ENCODE measurements around the gene ATP5MK.
"Not testable (repeated sequence)": the region's sequence is repeated elsewhere in the genome, so short reads cannot be mapped to it uniquely, and the experiment has no call there.

Gene ATP5MK

DNA sequence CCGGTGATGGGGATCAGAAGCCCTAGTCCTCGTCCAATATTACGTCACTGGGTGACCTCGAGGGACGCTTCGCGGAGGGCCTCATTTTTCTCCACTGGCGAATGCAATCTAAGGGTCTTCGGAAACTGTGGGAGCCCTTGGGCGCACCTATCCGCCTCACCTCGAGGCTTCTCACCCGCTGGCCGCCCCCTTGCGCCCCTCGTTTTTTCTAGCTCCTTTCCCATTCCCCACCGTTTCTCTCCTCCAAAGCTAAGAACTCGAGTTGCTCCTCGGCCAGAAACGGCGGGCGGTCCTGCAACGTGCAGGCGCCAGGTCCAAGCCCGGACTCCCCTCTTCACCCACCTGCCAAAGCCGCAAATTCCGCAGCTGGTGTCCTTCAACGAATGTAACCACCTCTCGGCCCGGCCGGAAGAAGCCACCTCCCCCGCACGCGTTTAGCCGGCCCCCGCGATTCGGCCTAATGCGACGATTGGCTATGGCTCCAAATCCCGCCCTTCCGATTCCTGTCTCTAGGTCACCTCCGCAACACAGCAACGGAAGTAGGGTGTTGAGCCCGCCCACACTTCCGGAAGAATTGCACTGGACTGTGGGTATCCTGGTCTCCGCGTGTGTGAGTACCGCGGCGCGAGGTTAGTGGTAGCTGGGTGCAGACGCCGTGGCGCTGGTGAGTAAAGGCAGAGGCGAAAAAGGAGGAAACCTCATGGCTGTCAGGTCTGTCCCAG is at the start of gene ATP5MK, which contains the start of gene PDCD11:
Gene ATP5MK (minus strand): TSS at position 409 of the 722 bp plus-strand sequence. CDS start 4,018 bp downstream, outside the sequence.
Gene PDCD11 (plus strand): TSS at position 560 of the 722 bp plus-strand sequence. CDS start 1,801 bp downstream, outside the sequence.
- DNase-seq = peak; percentile 91

DNA sequence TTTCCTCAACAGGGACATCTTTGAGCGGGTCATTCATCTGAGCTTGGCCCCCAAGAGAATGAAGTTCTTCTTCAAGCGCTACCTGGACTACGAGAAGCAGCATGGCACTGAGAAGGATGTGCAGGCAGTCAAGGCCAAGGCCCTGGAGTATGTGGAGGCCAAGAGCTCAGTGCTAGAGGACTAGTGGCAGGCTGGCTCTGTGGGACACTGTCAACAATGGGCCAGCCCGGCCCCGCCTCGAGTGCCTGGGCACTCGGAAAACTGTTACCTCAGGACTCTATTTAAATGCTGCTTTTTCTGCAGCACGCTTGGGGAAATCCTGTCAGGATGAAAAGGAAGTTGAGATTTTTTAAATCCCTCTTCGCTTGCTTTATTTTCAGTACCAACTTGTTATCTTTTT is 49.1 kb upstream of the ATP5MK start:
- DNase-seq = no peak

DNA sequence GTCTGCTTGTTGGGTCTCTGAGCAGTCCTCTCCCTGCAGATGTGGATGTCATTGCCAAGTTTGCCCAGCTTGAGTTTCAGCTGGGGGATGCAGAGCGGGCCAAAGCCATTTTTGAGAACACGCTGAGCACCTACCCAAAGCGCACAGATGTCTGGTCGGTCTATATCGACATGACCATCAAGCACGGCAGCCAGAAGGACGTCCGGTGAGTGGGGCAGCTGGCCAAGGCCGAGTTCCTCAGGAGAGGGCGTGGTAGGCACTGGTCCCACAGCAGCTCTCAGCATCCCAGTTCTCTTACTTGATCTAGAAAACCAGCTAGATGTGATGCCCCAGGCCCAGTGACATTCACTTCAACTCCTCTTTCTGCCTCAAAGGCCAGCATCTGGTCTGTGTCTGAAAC is 48.2 kb upstream of the ATP5MK start:
- no peak for DNase-seq

GRCh38 chr10:103443475-103444185 is 47.4 kb upstream of the ATP5MK start:
- no peak for DNase-seq

- no peak for DNase-seq
Measured at GRCh38 chr10:103442031-103442461, 45.8 kb upstream of the ATP5MK start.

GRCh38 chr10:103441611-103442010 is 45.3 kb upstream of the ATP5MK start:
- DNase-seq = no peak

DNA sequence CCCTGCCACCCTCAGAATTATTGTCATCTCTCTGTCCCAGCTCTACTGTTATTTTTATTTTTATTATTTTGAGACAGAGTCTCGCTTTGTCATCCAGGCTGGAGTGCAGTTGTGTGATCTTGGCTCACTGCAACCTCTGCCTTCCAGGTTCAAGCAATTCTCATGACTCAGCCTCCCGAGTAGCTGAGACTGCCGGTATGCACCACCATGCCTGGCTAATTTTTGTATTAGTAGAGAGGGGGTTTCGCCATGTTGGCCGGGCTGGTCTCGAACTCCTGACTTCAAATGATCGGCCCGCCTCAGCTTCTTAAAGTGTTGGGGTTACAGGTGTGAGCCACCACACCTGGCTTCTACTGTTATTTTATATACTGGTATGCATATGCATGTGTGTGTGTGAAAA is 44.9 kb upstream of the ATP5MK start:
- no peak for DNase-seq

DNA sequence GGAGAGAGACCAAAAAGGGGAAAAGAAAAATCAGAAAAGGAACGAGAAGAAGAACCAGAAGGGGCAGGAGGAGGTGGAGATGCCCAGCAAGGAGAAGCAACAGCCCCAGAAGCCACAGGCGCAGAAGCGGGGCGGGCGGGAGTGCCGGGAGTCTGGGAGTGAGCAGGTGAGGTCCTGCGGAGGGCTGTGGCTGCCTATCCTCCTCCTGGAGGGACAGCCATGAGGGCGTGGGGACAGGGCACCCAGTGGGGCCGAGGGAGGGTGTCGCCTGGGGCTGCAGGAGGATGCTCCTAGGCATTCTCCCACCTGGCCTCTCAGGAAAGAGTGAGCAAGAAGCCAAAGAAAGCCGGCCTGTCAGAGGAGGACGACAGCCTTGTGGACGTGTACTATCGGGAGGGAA is 44.1 kb upstream of the ATP5MK start:
- DNase-seq = no peak

GRCh38 chr10:103439776-103440175 is 43.5 kb upstream of the ATP5MK start:
- no peak for DNase-seq

DNA sequence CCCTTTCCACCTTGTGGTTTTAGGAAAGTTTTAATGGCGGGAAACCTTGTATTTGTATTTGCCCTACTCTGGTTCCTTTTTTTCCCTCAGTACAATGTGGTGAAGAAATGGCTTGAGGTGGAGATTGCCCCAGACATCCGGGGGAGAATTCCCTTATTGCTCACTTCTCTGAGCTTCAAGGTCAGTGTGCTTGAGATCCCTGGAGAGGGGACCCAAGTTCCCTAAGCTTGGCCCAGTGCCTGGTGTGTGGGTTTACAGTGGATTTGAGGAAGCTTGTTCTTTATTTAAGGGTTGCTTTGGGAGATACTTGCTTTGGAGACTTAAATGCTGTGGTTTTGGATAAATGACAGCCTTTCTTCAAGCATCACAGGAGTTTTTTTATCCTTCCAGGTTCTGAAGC is 37.6 kb upstream of the ATP5MK start:
- DNase-seq = no peak

DNA sequence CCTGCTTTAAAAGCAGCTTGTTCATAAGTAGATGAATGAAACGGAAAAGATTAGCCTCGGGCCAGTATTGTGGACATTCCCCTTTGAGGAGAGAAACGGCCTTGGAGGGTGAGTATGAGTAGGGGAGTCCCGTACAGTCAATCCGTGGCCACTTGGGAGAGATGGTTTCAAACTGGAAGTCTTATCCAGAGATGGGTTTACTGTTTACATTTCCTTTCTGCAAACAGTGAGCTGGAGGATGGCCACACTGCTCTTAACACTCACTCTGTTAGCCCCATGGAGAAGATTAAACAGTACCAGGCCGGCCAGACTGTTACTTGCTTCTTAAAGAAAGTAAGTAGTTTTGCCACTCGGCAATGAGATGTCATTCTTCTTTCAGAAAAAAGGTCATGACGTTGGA is 35.6 kb upstream of the ATP5MK start:
- DNase-seq = no peak

DNA sequence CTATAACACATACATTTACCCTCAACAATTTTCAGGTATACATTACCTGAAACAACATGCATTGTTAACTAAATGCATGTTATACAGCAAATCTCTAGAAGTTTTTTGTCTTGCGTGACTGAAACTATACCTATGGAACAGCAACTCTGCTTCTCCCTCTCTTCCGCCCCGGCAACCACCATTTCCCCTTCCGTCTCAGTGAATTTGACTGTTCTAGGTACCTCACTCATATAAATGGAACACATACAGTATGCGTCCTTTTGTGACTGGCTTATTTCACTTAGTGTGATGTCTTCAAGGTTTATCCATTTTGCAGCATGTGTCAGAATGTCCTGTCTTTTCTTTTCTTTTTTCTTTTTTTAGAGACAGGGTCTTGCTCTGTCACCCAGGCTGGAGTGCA is 33.4 kb upstream of the ATP5MK start:
- no peak for DNase-seq

- DNase-seq = no peak
Measured at GRCh38 chr10:103428989-103429643, 32.8 kb upstream of the ATP5MK start.

- DNase-seq = no peak
Measured at GRCh38 chr10:103427866-103428265, 31.6 kb upstream of the ATP5MK start.

- no peak for DNase-seq
Measured at GRCh38 chr10:103423748-103424147, 27.5 kb upstream of the ATP5MK start.

DNA sequence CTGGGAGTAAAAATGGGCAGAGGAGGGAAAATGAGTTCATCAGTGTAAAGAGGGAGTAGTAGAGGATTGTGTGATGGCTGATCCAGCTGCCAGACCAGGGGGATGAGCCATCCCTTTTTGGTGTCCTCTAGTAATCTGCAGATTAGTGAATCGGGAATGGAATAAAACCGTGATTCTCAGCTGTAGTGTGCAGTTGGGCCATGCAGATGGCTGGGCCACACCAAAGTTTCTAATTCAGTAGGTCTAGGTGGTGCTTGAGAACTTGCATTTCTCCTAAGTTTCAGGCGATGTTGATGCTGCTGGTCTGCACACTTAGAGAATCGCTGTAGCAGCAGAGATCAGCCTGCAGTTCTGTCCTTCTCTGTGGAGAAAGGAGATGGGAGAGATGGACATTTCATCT is 22.8 kb upstream of the ATP5MK start:
- DNase-seq = no peak

DNA sequence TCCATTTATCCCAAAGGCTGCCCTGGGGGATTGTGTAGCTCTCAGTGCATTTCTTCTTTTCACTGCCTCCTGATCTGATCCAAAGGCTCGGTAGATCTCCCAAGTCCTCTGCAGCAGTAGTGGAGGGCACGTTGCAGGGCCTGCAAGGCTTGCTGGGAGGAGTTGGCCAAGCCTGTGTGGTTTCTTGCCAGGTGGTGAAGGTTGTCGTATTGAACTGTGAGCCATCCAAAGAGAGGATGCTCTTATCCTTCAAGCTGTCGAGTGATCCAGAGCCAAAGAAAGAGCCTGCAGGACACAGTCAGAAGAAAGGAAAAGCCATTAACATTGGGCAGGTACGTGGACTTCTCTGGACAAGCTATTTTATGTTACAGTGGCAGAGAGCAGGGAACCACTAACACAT is 21.3 kb upstream of the ATP5MK start:
- DNase-seq = no peak

DNA sequence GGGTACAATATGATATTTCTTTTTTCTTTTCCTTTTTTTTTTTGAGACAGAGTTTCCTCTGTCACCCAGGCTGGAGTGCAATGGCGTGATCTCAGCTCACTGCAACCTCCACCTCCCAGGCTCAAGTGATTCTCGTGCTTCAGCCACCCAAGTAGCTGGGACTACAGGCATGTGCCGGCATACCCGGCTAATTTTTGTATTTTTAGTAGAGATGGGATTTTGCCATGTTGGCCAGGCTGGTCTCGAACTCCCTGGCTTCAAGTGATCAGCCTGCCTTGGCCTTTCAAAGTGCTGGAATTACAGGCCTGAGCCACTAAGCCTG is 20.8 kb upstream of the ATP5MK start:
- not testable (repeated sequence) for DNase-seq

- DNase-seq = peak; percentile 7
Measured at GRCh38 chr10:103416436-103417147, 20.3 kb upstream of the ATP5MK start.

GRCh38 chr10:103415581-103415980 is 19.3 kb upstream of the ATP5MK start:
- no peak for DNase-seq

- DNase-seq = no peak
Measured at GRCh38 chr10:103413564-103413963, 17.3 kb upstream of the ATP5MK start.

DNA sequence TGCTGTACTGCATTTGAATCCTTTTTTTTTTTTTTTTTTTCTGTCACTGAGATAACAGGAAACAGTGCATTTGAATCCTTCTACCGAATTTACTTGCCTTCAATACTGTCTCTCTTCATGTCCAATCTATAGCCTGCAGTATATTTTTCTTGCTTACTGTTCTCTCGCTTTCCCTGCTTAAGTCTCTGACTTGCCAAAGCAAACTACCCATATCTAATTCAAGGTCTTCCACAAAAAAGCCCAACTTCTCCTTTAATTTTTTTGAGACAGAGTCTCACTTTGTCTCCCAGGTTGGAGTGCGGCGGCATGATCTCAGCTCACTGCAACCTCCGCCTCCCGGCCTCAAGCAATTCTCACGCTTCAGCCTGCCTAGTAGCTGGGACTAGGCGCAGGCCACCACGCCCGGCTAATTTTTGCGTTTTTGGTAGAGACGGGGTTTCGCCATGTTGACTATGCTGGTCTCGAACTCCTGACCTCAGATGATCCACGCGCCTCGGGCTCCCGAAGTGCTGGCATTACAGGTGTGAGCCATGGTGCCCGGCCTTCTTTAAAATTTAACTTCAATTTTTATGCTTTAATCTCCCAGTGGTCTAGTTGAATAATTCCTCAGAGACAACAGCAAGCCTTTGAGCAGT is 1.0 kb upstream of the ATP5MK start:
- DNase-seq = no peak

- no peak for DNase-seq
Measured at GRCh38 chr10:103396789-103397087, 463 bp upstream of the ATP5MK start.

All from NCI-H2227 treated with DMSO at 0.1 percent for 48 hours (cell line).